GM19043 (cell line): ENCODE data around the gene TSKS.

ENCODE experiments used
- ATAC-seq: cut with Tn5 transposase; IDR thresholded peaks from one replicate; pipeline ENCODE4 v1.9.1; 2021; ENCODE audit warnings: low read depth; ENCODE audit not compliant: unreplicated experiment

Gene TSKS

DNA sequence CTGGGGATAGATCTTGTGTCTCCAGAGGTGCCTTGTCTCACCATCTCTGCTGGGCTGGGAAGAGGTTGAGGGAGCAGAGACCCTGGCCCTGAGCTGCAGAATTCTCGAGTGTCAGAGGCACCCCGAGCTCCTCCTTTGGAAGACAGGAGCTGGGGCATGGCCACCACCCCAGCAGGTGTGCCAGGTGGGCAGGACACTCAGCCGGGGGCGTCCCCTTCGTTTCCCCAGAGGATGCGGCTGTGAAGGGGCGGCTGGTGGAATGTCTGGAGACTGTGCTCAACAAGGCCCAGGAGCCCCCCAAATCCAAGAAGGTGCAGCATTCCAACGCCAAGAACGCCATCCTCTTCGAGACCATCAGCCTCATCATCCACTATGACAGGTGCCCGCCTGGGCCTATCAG is 35.5 kb upstream of the TSKS start:
- no peak for ATAC-seq

DNA sequence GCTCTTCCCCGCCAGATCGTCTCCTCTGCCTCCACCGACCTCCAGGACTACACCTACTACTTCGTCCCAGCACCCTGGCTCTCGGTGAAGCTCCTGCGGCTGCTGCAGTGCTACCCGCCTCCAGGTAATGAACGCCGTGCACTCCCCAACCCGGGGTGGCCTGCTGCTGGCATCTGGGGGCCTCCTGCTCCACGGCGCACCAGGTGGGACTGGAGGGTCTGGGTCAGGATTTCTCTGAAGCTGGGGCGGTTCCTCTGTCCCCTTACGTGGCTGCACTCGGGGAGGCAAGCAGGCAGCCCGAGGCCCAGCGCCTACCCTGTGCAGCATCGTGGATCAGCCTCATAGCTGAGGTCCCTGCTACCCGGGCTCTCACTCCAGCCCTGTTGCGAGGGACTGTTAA is 32.5 kb upstream of the TSKS start:
- no peak for ATAC-seq

DNA sequence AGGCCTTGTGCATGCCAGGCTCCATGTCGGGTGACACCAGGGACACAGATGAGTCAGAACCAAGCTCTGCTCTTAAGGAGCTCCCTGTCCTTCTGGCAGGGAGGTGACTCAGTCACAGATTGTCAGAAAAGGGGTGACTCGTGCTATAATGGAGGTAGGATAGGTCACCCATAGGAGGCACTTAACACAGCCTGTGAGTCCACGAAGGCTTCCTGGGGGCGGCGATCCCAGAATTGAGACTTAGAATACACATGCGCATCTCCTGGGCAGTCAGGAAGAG is 30.4 kb upstream of the TSKS start:
- no peak for ATAC-seq

DNA sequence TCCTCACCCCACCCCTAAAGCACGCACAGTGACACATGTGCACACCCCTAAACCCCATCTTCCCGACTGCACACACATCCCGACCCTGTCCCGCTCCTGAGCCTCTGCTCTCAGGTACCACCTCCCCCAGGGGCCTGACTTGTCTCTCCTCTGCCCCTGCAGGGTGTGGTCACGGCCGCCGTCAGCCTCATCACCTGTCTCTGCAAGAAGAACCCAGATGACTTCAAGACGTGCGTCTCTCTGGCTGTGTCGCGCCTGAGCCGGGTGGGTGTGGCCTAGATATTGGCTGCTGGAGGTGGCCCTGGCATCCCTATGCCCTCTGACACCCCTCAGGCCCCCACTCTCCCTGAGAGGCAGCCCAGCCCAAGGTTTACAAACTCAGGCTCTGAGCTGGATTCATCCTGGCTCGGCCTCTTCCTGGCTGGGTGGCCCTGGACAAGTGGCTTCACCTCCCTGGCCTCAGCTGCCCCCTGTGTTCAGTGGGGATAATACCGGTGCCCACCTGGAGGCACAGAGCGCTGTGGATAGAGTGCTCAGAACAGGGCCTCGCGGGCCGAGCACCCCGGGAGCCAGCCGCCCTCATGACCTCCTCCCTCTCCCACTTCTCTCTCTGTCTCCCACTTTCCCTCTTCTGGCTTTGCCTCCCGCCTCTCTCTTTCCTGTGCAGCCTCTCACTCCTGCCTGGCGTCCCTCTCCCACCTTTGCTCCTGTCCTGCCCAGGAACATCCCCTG is 29.9 kb upstream of the TSKS start:
- no peak for ATAC-seq

DNA sequence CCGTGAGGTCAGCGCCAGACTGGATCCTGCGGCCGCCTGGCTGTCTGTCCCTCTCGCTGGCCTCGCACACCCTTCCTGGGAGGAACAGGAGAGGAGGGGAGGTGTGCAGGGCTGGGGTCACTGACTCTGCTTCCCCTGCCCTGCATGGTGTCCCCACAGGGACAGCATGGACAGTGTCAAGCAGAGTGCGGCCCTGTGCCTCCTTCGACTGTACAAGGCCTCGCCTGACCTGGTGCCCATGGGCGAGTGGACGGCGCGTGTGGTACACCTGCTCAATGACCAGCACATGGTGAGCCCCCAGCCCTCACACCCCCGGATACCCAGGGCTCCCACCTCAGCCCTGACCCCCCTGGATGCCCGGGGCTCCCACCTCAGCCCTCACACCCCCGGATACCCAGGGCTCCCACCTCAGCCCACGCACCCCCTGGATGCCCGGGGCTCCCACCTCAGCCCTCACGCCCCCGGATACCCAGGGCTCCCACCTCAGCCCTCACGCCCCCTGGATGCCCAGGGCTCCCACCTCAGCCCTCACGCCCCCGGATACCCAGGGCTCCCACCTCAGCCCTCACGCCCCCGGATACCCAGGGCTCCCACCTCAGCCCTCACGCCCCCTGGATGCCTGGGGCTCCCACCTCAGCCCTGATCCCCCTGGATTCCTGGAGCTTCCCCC is 28.8 kb upstream of the TSKS start:
- ATAC-seq: no peak

DNA sequence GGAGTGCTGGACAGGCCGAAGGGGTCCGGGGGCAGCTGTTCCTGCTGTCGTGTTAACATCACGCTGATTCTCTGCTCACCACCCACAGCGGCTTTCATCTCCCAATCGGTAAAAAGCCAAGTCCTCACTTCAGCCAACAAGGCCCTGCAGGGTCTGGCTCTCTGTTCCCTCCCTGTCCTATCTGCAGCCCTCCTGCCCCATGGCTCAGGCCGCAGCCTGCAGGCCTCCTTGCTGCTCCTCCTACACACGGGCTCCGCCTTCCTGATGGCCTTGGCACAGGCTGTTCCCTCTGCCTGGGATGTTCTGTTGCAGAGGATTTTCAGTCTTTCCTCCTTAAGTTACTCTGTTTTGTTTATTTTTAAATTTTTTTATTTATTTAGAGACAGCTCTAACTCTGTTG is 27.8 kb upstream of the TSKS start:
- ATAC-seq: no peak

DNA sequence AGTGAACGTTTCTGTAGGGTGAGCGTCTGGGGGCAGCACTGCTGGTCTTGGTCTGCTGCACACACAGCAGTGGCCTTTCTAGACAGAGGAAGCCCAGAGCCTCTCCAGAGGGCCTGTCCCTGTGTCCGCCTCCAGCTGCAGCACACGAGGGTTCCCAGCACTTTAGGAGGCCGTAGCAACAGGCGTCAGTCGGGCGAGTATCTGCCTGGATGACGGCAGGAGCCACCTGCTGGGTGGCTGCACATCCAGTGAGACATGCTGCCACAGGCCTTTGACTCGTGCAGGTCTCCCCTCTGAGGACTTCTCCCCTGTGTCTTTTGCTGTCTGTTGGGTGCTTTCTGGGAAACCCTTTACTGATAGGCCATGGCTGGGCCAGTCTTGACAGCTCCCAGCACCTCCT is 25.8 kb upstream of the TSKS start:
- no peak for ATAC-seq

DNA sequence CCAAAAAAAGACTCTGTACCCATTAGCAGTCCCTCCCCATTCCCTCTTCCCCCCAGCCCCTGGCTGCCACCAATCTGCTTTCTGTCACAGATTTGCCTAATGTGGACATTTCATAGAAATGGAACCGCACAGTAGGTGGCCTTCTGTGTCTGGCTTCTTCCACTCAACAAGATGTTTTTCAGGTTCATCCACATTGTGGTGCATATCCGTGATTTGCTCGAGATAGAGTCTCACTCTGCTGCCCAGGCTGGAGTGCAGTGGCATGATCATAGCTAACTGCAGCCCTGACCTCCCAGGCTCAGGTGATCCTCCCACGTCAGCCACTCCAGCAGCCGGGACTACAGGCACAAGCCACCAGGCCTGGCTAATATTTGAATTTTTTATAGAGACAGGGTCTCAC is 24.6 kb upstream of the TSKS start:
- ATAC-seq: no peak

DNA sequence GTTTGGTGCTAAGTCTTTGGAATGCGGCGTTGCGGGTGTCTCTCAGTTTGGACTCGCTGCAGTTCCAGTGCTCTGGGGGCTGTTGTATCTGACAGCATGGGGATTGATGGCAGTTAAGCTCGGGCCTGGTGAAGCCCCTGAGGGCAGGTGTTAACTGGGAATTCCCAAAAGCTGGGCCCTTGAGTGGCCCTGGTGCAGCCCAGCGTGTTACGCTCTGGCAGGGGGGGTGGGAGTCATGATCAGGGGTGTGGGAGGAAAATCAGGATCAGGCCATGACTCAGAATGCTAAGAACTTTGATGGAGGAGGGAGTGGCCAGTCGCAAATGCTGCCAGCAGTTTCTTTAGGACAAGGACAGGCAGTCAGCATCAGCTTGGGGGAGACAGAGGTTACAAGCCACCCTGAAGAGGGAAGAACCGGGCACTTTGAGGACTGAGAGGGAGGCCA is 23.3 kb upstream of the TSKS start:
- no peak for ATAC-seq

DNA sequence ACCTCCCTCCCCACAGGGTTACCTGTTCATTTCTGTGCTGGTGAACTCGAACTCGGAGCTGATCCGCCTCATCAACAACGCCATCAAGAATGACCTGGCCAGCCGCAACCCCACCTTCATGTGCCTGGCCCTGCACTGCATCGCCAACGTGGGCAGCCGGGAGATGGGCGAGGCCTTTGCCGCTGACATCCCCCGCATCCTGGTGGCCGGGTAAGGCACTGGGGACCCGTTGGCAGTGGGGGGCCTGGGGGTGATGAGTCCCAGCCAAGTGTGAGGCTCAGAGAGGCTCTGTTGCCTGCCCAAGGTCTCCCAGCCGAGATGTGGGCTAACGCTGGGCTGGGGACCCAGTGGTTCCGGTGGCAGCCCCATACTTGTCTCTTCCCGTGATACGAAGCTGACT is 19.4 kb upstream of the TSKS start:
- ATAC-seq: no peak

DNA sequence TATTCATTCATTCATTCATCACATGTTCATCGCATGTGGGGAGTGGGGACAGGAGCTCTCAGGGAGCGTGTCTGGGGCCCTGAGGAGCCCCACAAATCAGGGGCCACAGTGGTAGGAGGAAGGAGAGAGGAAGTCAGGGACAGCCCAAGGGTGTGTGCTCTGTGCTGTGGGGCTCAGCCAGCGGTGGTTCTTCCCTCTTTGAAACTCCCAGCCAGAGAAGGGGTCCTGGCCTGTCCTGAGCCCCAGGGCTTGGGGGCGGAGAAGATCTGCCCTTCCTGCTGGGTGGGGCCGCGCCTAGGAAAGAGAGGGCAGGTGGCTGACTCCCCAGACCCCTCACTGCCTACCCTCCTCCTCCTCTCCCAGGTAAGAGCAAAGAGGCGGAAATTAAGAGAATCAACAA is 18.3 kb upstream of the TSKS start:
- no peak for ATAC-seq

DNA sequence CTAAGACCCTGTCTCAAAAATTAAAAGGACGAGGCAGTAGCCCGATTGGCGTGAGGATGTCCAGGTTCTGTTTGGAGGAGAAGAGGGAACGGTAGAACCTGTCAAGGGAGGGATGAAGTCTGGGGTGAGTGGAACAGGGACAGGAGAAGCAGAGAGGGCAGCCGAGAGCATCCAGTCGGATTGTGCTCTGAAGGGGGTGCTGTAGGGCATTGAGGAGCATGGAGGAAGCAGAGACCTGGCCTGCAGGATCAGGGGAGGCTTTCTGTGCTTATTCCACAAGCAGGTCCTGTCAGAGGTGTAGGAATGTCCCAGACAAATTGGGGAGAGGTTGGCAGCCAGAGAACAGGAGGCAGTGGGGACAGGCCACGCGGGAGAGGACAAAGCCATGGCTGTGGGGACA is 17.8 kb upstream of the TSKS start:
- no peak for ATAC-seq

DNA sequence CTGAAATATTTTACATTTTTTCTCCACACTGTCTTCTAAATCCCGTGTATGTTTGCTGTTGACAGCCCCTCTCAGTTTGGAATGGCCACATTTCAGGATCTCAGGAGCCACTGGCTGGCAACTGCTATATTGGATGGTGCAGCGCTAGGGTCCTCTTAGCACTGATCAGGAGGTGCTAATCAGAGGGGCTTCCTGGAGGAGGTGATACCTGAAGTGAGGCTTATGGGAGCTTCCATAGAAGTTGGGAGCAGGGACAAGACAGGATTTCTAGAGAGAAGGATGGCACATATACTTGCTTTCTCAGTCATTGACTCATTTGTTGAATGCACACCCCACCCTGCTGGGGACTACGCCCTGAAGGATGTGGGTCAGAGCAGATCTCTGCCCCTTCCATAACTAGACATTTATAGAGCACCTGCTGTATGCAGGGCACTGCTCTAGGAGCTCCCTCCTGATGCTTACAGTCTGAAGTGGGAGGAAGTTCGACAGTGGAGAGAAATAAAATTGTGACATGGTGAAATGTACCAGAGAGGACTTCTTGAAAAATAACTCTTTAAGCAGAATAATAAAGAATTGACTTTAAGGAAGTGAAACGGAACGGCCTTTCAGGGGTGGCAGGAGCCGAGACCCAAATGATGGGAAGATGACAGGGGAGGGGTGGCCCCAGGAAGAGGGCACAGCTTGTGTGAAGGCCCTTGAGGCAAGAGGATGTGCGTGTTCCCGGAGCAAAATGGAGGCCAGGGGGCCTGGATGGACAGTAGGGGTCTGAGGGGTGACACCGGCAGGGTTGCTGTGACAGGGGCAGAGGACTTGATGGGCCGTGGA is 16.8 kb upstream of the TSKS start:
- no peak for ATAC-seq

DNA sequence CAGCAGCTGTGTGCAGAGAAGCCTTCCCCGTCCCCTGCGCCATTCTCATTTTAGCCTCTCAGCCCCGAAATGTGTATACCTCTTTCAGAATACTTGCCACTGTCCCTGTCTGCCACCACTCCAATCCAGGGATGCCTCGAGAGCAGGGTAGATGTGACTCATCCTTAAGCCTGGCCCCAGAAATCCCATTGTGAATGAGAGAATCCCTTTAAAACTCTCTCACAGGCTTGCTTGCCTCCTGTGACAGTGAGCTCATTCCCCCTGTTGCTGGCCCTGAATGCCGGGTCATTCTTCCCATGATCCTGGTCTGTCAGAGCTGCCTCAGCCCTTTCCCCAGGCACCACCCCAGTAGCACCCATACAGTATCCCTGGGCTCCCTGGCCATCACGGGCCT is 13.3 kb upstream of the TSKS start:
- no peak for ATAC-seq

DNA sequence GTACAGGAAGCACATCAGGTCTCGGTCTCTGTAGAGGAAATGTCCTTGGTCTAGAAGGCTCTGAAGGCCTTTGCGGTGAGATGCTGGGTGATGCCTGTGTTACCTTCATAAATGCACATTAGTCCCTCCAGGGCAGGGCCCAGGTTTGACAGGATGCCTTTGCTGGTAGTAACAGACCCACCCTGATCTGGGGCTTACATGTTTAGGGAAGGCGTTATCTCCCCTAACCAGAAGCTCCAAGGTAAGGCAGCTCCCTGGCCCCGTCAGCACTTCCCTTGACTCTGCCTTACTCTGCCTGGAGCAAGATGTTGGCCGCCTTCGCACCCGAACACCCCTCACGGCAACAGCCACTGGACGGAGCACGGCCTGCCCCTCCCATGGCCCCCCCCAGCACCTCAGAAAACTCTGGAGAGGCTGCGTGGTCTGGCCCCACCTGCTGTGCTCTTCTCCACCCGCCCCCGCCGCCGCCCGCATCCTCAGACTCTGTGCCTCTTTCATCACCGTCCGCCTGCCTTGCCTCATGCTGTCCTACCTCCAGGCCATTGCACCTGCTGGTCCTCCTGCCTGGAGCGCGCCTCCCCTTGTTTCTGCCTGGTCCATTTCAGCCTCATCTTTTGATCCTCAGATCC is 12.8 kb upstream of the TSKS start:
- no peak for ATAC-seq

DNA sequence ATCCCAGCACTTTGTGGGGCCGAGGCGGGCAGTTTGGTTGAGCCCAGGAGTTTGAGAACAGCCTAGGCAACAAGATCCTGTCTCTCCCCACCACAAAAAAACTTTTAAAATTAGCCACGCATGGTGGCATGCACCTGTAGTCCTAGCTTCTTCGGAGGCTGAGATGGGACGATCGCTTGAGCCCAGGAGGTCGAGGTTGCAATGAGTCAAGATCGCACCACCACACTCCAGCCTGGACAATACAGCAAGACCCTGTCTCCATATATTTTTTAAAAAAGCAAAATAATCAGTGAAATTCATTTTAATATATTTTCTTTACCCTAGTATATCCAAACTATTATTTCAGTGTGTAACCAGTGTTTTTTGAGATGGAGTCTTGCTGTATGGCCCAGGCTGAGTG is 11.9 kb upstream of the TSKS start:
- ATAC-seq: no peak

DNA sequence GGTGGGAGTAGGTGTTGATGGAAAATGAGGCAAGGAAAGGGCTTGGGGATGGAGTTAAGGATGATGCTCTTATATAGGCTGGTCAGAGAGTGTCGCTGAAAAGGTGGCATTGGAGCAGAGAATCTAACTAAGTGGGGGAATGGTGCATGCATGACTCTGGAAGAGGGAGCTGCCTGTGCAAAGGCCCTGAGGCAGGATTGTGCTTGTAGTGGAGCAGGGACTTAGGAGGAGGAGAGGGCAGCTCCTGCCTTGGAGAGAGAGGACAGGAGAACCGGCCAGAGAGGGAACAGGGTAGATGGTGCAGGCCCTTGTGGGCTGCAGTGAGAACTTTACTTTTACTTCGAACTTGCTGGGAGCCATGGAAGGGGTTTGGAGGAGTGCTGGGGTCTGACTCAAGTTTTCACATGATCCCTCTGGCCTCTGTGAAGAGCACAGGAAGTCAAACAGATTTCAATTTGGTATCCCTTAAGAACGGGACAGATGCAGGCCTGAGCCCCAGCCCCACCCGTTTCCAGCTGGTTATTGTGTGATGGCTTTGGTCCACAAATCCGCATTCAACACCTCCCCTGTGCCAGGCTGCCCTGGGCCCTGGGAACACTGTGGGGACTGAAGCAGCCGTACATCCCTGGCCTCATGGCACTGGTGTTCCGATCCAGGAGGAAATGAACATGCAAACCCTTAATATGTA is 10.7 kb upstream of the TSKS start:
- ATAC-seq: no peak

DNA sequence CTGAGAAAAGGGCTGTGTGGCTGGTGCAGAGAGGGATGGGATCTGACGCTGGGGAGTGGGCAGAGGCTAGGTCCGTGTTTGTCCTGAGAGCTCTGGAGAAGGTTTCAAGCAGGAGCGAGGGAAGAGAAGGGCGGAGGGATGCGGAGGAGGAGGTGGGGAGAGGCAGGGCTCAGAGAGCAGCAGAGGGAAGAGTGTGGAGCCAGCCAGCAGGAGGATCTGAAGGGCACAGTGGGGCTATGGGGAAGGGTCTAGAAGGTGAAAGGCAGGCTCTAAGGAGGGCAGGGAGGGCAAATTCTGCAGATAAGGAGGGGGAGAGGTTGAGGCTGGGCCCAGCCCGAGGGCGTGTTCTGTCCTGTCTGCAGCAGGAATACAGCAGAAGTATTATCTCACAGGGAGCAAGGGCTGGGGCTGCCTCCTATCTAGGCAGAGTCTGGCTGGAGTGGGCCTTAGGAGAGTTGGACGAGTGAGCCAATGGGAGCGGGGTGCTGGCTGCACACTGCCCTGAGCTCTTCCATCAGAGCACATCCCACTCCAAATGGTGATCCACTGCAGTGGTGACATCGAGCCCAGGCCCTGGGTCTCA is 9.8 kb upstream of the TSKS start:
- ATAC-seq: no peak

DNA sequence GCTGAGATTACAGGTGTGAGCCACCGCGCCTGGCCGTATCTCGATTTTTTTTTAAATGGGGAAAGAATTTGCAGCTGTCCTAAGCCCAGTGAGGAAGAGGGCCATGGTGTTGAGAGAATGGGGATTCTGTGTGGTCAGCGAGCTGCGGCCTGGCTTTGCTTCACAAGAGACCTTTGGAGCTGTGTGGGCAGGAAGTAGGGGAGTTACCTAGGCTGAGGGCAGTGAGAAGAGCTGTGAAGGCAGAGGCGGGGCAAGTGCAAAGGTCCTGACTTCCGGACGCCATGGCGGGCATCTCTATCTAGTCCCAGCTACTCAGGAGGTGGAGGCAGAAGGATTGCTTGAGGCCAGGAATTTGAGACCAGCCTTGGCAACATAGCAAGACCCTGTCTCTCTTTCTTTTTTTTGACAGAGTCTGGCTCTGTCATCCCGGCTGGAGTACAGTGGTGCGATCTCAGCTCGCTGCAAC is 8.6 kb upstream of the TSKS start:
- no peak for ATAC-seq

DNA sequence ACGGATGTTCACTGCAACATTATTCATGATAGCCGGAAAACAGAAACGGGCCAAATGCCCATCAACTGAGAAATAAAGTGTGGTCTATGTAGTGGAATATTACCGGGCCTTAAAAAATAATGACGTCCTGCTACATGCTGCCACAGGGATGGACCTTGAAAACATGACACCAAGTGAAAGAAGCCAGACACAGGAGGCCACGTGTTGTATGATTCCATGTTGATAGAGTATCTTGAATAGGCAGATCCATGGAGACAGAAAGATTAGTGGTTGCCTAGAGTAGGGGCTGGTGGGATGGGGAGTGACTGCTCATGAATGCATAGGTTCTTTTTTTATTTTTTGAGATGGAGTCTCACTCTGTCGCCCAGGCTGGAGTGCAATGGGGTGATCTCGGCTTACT is 7.4 kb upstream of the TSKS start:
- ATAC-seq: no peak
